ENCODE data around the gene PPARG.

- no peak for TF ChIP-seq TARDBP (IDR thresholded peaks at IDR 0.05)
- no peak for TF ChIP-seq ARNT (IDR thresholded peaks at IDR 0.05)
- no peak for TF ChIP-seq ZNF384 (IDR thresholded peaks at IDR 0.05)
Observed at GRCh38 chr3:12351145-12351544, 62.3 kb downstream of the PPARG start.

Measured in HEK293T (cell line).